Raji (cell line): ENCODE measurements around the gene LSS.

Experiments used
- POLR2A ChIP-seq: IDR thresholded peaks from 2 replicates; pipeline ENCODE4 v1.6.1; 2011; ENCODE audit warnings: low read depth, low read length, control low read depth; ENCODE audit not compliant: insufficient read depth

The LSS gene

DNA sequence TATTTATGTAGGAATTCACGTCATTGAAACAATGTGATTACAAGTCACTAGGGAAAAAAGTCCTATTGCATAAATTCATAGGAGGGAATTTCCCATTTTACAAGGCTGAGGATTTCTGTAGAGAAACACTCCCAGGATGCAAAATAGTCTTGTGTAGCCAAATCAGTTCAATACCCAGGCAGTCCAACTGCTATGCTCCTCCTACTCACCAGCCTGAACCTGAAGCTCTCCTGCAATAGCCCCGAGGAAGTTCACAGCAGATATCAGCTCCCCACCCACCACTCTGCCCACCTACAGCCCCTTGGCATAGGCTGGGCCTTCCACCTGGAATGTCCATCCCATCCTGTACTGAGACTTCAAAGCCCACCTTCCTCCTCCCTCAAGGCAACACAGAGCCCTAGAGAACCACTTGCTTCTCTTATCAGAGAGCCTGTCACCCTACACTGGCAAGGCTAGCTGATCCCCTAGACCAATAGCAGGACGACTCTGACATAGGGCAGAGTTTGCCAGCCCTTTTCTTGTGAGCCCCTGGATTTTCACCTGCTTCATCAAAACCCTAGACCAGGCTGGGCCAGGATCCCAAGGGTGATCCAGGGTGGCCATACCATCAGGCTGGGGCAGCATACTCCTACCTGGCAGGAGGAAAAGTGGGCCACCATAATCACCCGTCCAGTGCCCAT, 1.5 kb downstream of the LSS start:
- peak; percentile 49 for TF ChIP-seq POLR2A

DNA sequence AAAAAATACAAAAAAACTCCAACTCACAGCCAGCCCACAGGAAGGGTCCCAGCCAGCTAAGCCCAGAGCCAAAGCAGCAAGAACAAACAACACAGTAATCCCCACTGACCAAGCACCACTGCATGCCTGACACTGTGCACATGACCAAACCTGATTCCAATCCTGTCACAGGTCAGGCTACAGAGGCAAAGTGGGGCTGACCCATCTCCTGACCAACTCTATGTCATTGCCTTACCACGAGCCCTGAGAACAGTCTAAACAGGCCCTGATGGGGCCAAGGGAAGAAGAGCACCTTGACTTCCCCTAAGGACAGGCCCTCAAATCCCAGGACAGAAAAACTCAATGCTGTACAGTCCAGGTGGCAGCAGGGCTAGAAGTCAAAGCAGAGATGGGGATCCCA, 2.4 kb downstream of the LSS start:
- no peak for TF ChIP-seq POLR2A

DNA sequence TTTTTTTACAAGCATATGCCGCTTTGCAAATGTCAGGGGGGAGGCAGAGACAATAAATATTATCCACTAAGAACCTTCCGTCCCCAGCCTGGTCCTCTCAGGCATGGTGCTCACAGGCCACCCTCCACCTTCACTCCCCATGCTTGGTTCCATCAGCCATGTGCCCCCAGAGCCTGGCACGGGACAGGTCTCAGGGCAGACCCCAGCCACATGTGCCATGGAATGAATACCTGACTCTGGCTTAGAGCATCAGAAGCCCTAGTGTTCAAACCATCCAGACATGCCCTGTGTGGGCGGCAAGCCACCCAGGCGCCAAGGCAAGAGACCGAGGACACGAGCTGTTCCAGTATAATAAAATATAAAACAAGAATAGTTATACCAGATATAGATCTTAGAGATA, 5.4 kb downstream of the LSS start:
- no peak for TF ChIP-seq POLR2A

DNA sequence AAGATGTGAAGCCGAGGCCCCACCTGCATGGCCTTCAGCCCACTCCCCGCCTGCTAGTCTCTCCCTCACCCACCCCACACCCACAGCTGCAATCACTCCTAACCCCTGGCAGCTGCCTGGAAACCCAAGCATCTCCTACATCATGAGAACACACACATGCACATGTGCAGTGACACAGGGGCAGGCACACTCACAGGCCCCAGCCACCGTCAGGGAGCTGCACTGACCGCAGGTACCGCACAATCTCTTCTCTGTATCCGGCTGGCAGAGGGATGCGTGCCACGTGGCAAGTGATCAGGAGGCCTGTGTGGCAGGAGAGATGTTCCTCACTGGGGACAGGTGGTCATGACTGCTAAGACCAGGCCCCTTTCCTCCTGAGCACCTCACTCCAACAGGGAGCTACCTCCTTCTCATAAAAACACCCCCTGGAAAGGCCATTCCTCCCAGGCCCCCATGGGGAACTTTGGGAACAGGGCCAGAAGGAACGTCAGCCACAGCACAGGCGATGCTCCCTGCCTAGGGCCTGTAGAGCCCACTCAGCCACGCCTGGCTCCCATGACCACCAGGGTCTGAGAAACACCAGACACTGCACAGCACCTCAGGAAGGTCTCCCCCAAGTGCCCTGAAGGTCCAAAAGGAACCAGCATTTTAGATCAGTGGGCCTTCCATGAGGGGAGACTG, 6.0 kb downstream of the LSS start:
- no peak for TF ChIP-seq POLR2A

DNA sequence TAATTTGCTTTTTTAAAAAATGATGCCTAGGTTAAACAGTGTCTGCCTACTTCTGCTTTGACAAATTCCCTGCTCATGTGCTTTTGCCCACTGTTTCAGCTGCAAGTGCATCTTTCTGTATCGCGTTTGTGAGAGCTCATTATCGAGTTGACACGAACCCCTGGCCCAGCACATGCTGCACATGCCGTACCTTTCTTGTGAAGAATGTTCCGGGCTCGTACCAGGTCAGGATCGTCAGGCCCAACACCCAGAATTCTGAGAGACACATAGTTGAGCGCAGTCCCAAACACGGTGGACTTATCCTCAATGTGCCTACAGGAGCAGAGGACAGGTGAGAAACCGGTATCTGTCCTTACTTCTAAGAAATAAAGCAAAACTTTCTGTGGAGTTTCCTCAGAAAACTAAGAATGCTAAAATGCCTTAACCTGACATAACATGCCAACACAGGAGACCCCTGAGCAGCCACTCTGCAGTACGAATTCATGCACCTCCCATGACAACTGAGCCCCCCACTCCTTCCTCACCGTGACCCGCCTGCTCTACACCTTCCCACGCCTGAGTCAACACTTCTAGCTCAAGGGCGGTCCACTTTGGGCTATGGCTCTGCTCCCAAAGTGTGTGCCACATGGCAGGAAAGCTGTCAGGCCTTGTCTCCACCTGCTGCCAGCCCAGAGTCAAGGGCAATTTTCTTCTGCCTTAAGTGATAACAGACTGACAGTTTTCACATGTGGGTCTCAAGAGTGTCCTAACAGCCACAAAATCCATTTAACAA, 6.7 kb downstream of the LSS start:
- TF ChIP-seq POLR2A, result no peak

DNA sequence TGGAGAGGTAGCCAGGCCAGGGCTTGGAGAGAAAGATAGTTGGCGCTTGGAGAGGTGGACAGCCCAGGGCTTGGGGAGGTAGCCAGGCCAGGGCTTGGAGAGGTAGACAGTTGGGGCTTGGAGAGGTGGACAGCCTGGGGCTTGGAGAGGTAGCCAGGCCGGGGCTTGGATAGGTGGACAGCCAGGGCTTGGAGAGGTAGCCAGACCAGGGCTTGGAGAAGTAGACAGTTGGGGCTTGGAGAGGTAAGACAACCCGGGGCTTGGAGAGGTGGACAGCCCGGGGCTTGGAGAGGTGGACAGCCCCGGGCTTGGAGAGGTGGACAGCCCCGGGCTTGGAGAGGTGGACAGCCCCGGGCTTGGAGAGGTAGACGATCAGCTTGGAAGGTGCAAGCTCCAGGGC, 7.7 kb downstream of the LSS start:
- TF ChIP-seq POLR2A, result no peak

DNA sequence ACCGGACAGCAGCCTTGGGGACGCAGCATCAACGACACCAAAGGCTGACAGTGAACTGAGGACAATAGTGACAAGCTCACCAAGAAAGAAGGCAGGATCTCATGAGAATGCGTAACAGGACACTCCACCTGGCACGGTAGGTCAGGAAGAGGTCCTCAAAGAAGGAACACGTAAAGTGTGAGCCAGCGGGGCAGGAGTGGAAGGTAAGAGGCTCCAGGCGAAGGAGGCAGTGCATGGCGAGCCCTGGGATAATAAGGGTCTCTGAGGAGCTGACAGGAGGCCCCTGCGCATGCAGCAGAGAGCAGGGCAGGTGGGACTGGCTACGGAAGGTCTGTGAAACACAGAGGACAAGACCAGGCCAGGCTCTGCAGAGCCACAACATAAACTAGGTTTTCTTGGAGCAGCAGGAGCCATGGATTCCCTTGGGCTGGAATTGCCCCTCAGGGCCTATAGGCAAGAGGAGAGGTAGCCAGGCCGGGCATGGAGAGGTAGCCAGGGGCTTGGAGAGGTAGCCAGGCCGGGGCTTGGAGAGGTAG, 8.2 kb downstream of the LSS start:
- TF ChIP-seq POLR2A, result no peak

DNA sequence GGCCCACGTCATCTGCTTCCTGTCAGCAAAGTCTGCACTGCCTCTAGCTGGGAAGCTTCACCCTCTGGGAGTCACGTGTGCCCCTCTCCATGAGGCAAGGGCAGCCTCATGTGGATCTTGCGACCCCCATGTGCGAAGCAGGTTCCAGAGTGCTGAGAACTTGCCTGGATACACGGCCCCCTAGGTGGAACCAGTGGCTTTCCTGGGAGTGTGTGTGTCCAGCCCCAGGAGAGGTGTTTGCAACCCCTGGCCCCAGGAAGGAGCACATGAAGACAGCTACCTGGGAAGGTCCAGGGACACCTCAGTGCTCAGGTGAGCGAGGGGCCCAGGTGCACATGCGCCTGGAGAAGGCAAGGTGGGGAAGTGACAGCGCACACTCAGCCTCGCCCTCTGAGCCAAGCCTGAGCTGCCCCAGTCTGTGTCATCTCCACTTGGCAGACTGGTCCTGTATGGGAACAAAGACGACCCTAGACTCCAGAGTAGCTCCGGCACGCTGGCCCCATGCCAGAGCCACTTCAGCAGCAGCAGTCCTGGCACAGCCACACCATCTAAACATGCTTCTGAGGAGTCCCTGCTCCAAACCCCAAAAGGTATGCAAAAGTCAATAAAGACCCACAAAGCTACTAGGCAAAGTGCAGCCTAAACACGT, 8.9 kb downstream of the LSS start:
- TF ChIP-seq POLR2A, result no peak

DNA sequence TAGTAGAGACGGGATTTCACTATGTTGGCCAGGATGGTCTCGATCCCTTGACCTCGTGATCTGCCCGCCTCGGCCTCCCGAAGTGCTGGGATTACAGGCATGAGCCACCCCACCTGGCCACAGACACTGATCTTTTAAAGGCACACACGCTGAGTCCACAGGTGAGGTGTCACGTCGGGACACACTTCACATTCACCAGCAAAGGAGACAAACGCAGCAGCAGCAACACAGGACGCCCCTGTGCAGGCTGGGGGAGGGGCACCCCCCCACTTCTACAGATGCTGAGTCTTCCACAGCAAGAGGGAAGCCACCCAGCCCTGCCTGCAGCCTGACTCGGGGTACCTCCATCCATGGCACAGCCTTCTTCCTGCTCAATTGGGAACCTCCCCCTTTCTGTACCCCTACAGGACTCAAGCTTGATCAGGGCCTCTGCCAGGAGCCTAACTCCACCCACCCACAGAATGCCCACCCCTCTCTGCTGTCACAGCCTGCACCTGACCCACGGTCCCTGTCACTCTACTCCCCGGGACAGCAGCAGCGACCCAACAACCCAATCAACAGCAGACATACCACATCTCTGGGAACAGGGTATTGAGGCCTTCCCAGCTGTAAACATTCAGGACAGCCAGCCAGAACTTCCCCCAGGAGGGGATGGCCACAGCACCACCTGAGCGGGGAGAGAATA, 9.5 kb downstream of the LSS start:
- TF ChIP-seq POLR2A, result no peak

DNA sequence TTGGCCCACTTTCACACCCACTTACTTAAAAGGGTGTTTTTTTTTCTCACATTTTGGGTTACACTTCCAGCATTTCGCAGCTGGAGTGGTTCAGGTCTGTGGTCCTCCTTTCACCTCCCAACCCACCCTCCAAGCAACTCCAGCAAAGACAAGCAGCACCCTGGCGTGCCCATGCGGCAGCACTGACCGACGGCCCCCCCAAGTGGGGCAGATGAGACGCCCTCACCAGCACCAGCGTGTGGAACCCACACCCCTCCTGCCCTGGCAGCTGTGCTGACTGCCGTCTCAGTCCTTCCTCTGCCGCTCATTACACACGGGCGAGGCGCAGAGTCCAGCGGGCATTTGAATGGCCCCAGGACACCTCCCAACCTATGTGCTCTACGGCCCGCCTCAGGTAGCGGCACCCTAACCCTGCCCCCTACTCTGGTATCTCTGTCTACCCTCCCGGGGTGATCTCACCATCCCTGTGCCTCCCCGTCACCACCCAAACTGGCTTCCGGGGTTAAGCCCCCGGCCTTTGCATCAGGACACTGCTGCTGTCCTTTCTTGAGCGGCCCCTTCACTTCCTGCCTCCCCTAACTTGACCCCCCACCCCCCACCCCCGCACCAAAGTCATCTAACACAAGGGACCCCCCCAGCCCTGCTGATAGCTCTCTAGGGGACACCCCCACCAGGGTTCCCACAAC, 10.9 kb downstream of the LSS start:
- TF ChIP-seq POLR2A, result no peak

DNA sequence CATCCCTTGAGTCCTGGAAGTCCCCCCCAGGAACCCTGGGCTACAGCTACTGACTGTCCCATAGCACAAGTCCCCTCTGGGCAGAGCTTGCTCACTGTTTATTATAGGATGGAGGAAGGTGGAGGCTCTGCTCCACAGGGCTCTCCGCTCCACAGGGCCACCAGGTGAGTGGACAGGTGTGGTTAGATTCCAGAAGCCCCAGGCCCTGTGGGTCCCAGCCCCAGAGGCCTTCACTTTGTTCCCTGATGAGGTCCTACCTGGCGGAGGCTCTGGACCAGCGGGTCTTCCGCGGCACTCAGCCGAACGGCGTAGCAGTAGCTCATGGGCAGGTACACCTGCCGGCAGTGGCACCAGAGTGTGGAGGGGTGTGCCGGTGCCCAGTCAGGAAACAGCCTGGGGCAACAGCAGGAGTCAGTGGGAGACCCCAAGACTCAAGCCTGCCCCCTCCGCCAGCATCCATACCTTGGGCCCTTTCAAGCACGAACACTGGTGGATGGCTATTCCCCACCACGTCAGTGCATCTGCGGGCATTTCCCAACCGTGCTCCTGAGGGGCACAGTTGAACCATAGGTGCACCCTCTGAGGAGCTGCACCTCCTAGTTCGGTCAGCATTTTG, 12.3 kb downstream of the LSS start:
- no peak for TF ChIP-seq POLR2A

DNA sequence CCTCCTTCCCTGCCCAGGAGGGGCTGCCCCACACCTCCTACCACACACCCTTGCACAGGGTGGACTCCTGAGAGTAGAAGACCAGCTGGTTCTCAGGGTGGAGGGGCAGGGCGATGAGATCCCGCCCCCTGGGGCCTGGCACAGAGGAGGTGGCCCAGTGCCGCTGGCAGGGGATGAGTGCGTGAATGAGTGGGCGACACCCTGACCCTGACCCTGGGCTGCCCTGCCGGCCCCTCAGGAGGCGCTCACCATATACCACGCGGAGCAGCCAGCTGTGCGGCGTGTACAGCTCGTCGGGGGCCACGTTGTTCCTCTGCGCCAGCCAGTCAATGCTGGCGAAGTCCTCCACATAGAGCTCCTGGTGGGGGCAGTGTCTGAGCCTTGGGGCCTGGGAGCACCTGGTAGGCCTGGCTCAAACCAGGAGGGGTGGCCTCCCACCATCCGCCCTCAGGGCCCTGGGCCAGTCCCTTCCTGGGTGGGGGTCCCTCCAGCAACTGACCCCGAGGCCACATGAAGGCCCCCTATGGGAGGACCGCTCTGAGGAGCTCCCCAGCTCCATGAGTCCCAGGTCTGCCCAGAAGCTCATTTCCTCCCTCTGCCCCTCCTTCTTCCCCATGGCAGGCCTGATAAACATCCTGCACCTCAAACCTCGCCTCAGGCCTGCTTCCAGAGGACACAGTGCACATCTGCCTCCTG, 13.0 kb downstream of the LSS start:
- no peak for TF ChIP-seq POLR2A
